GM12892 (cell line): ENCODE measurements around the gene AGFG1.

Source experiments
- POLR2A ChIP-seq: IDR thresholded peaks from 2 replicates; pipeline ENCODE4 v1.6.1; 2011; ENCODE audit warnings: low read depth, low read length, control low read depth
- TAF1 ChIP-seq: IDR thresholded peaks from 2 replicates; pipeline ENCODE4 v1.6.1; 2011; ENCODE audit warnings: low read depth, mild to moderate bottlenecking, control low read depth, low read length, borderline replicate concordance

GRCh38 chr2:227456102-227456501 is 15.9 kb upstream of the AGFG1 start:
- no peak for TF ChIP-seq TAF1
- TF ChIP-seq POLR2A, result no peak
